Neural progenitor cell (in vitro differentiated cells): ENCODE data around the gene ASB13. TPM values are rescaled to one million over a fixed set of nuclear protein-coding genes. Genes with fewer than 3 reads are reported as not detected.

Experiments used
- DNase-seq: peaks from one replicate; pipeline ENCODE4 v3.0.0-alpha.2; 2016; ENCODE audit warnings: low spot score
- H2AFZ ChIP-seq: fragments of 200-600 bp; sonication (generic); replicated peaks from 2 replicates; pipeline ENCODE4 v1.6.1; 2016; ENCODE audit warnings: antibody characterized with exemption
- H3F3A ChIP-seq: fragments of 200-600 bp; sonication (generic); 2 replicates; pipeline ENCODE4 v1.6.1; 2016; ENCODE audit warnings: antibody characterized with exemption, low read depth
- H3K27ac ChIP-seq: fragments of 200-600 bp; sonication (generic); 2 replicates; pipeline ENCODE4 v1.5.1; 2016; ENCODE audit warnings: mild to moderate bottlenecking
- H3K27me3 ChIP-seq: fragments of 200-600 bp; sonication (generic); 2 replicates; pipeline ENCODE4 v1.6.1; 2016; ENCODE audit warnings: mild to moderate bottlenecking, moderate library complexity
- H3K36me3 ChIP-seq: fragments of 200-600 bp; sonication (generic); 2 replicates; pipeline ENCODE4 v1.5.1; 2016
- H3K4me1 ChIP-seq: fragments of 200-600 bp; sonication (generic); 2 replicates; pipeline ENCODE4 v1.6.1; 2016; ENCODE audit warnings: mixed run types
- H3K4me2 ChIP-seq: fragments of 200-600 bp; sonication (generic); 2 replicates; pipeline ENCODE4 v1.6.1; 2016
- H3K4me3 ChIP-seq: fragments of 200-600 bp; sonication (generic); 2 replicates; pipeline ENCODE4 v1.5.1; 2016
- H3K79me2 ChIP-seq: fragments of 200-600 bp; sonication (generic); 2 replicates; pipeline ENCODE4 v1.6.1; 2016; ENCODE audit warnings: low read depth
- H3K9ac ChIP-seq: fragments of 200-600 bp; sonication (generic); 2 replicates; pipeline ENCODE4 v1.6.1; 2016
- H3K9me3 ChIP-seq: fragments of 200-600 bp; sonication (generic); 2 replicates; pipeline ENCODE4 v1.5.1; 2016; ENCODE audit warnings: low read depth
- H4K20me1 ChIP-seq: fragments of 200-600 bp; sonication (generic); 2 replicates; pipeline ENCODE4 v1.6.1; 2016; ENCODE audit warnings: low read depth
- H3K27ac Mint-ChIP-seq: 3 replicates; pipeline ENCODE4 v1.8.0; 2021; ENCODE audit warnings: mixed read lengths
- H3K27me3 Mint-ChIP-seq: 2 replicates; pipeline ENCODE4 v1.8.0; 2022; ENCODE audit warnings: low read depth, mild to moderate bottlenecking, inconsistent platforms, moderate library complexity, mixed read lengths; ENCODE audit not compliant: insufficient read depth
- H3K36me3 Mint-ChIP-seq: 3 replicates; pipeline ENCODE4 v1.8.0; 2021; ENCODE audit warnings: mixed read lengths
- H3K4me1 Mint-ChIP-seq: 3 replicates; pipeline ENCODE4 v1.8.0; 2021; ENCODE audit warnings: mixed read lengths
- H3K4me3 Mint-ChIP-seq: 3 replicates; pipeline ENCODE4 v1.8.0; 2021; ENCODE audit warnings: mild to moderate bottlenecking, moderate library complexity, mixed read lengths
- H3K9me3 Mint-ChIP-seq: 3 replicates; pipeline ENCODE4 v1.8.0; 2020; ENCODE audit warnings: mixed read lengths
- CTCF ChIP-seq: fragments of 200-600 bp; sonication (generic); IDR thresholded peaks from 2 replicates; pipeline ENCODE4 v1.5.1; 2017; ENCODE audit warnings: antibody characterized with exemption, mild to moderate bottlenecking
- EZH2 ChIP-seq: fragments of 200-600 bp; sonication (generic); IDR thresholded peaks from 2 replicates; pipeline ENCODE4 v1.6.1; 2017; ENCODE audit warnings: antibody characterized with exemption, mild to moderate bottlenecking, moderate library complexity
- EZH2phosphoT487 ChIP-seq: fragments of 200-600 bp; sonication (generic); IDR thresholded peaks from 2 replicates; pipeline ENCODE4 v1.6.1; 2017; ENCODE audit warnings: antibody characterized with exemption
- total RNA-seq: library from RNA; depleted of rRNA; stranded (reverse); fragments of >200 nt; gene quantifications from 2 replicates; pipeline ENCODE4 v1.2.3, GENCODE V29; 2015; ENCODE audit warnings: low replicate concordance

ASB13 gene
- total RNA-seq, 1 donor from 2014 or later, result 15.0 TPM

GRCh38 chr10:5644930-5645329 lies 21.5 kb downstream of the ASB13 start:
- H3K9me3 Mint-ChIP-seq, result no peaks in the 10 kb centered on the region
- TF ChIP-seq EZH2phosphoT487 (no peak), CTCF (no peak), EZH2 (no peak)
- Histone ChIP-seq H3F3A (no peaks in the 10 kb centered on the region), H3K4me2 (no peak overlapping the region), H3K9ac (no peak overlapping the region), H3K79me2 (no peaks in the 10 kb centered on the region), H3K27me3 (no peaks in the 10 kb centered on the region), H3K4me1 (no peaks in the 10 kb centered on the region), H3K9me3 (no peaks in the 10 kb centered on the region), H3K36me3 (no peaks in the 10 kb centered on the region), H3K4me3 (no peak overlapping the region), H2AFZ (no peak overlapping the region), H3K27ac (no peak overlapping the region), H4K20me1 (no peaks in the 10 kb centered on the region)
- DNase-seq, result no peak
- H3K27ac Mint-ChIP-seq, result no peak overlapping the region
- H3K27me3 Mint-ChIP-seq, result peaks cover 3% of the 10 kb centered on the region
- no peak overlapping the region for H3K4me3 Mint-ChIP-seq
- H3K4me1 Mint-ChIP-seq, result peaks cover 40% of the 10 kb centered on the region
- H3K36me3 Mint-ChIP-seq, result peaks cover 17% of the 10 kb centered on the region

GRCh38 chr10:5643346-5644067 lies 22.9 kb downstream of the ASB13 start:
- Histone ChIP-seq H3K9ac (no peak overlapping the region), H3K79me2 (no peaks in the 10 kb centered on the region), H3K4me2 (no peak overlapping the region), H3K9me3 (no peaks in the 10 kb centered on the region), H3K4me1 (no peaks in the 10 kb centered on the region), H3K4me3 (no peak overlapping the region), H3K36me3 (no peaks in the 10 kb centered on the region), H3K27me3 (no peaks in the 10 kb centered on the region), H3K27ac (no peak overlapping the region), H4K20me1 (no peaks in the 10 kb centered on the region), H3F3A (no peaks in the 10 kb centered on the region), H2AFZ (no peak overlapping the region)
- peaks cover 40% of the 10 kb centered on the region for H3K4me1 Mint-ChIP-seq
- no peak for TF ChIP-seq EZH2
- no peak for DNase-seq
- H3K9me3 Mint-ChIP-seq, result no peaks in the 10 kb centered on the region
- peaks cover 14% of the 10 kb centered on the region for H3K36me3 Mint-ChIP-seq
- peak overlapping the region; percentile 38 for H3K27ac Mint-ChIP-seq
- H3K4me3 Mint-ChIP-seq, result no peak overlapping the region
- H3K27me3 Mint-ChIP-seq, result peaks cover 3% of the 10 kb centered on the region

DNA sequence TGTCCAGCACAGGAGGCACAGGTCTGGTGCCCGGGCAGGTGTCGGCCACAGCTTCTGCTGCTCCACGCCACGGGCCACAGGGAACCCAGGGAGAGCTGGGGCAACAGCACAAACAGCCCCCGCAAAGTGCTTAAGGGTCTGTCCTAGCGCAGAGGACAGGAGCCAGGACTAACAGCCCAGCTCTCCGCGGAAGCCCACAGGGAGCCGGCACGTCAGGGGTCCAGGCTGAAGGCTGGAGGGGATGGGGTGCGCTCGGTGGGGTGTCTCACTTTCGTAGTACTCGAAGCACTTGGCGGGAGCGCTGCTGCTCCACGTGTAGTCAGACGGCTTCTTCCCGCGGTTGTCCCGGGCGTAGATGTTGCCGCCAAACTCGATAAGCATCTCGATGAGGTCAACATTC lies 24.9 kb downstream of the ASB13 start:
- H3K4me3 ChIP-seq, result no peak overlapping the region
- no peak overlapping the region for H2AFZ ChIP-seq
- no peak overlapping the region for H3K27ac Mint-ChIP-seq
- no peak for DNase-seq
- no peak overlapping the region for H3K27ac ChIP-seq
- peaks cover 3% of the 10 kb centered on the region for H3K27me3 Mint-ChIP-seq
- H3K36me3 Mint-ChIP-seq, result peaks cover 11% of the 10 kb centered on the region
- H3K4me1 ChIP-seq, result no peaks in the 10 kb centered on the region
- H3K4me2 ChIP-seq, result no peak overlapping the region
- H3K9me3 Mint-ChIP-seq, result no peaks in the 10 kb centered on the region
- H3K9me3 ChIP-seq, result no peaks in the 10 kb centered on the region
- TF ChIP-seq CTCF, result no peak
- TF ChIP-seq EZH2, result no peak
- no peak for TF ChIP-seq EZH2phosphoT487
- H3K36me3 ChIP-seq, result no peaks in the 10 kb centered on the region
- no peak overlapping the region for H3K9ac ChIP-seq
- H3K79me2 ChIP-seq, result no peaks in the 10 kb centered on the region
- H3K4me1 Mint-ChIP-seq, result peaks cover 35% of the 10 kb centered on the region
- H3K27me3 ChIP-seq, result no peaks in the 10 kb centered on the region
- H3F3A ChIP-seq, result no peaks in the 10 kb centered on the region
- H4K20me1 ChIP-seq, result no peaks in the 10 kb centered on the region
- no peak overlapping the region for H3K4me3 Mint-ChIP-seq

DNA sequence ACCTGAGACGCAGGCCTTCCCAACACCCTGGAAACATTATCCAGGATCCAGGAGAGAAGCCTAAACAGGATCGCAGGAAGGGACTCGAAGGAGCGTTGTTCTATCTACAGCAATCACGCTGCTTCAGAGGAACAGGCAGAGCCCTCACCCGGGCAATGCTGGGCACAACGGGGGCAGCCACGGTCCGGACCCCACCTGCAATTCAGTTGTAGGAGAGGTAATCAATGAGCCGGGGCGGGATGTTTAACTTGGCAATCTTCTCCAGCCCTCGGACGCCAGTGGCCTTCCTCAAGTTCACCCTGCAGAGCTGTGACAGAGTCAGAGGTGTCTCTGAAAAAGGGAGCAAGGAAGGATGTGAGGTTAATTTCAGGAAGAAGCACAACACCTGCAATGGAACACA lies 25.9 kb downstream of the ASB13 start:
- Histone ChIP-seq H3K36me3 (no peaks in the 10 kb centered on the region), H3K4me2 (no peak overlapping the region), H3K9ac (no peak overlapping the region), H3K27ac (no peak overlapping the region), H3K27me3 (no peaks in the 10 kb centered on the region), H3K9me3 (no peaks in the 10 kb centered on the region), H2AFZ (no peak overlapping the region), H4K20me1 (no peaks in the 10 kb centered on the region), H3K4me3 (no peak overlapping the region), H3F3A (no peaks in the 10 kb centered on the region), H3K79me2 (no peaks in the 10 kb centered on the region), H3K4me1 (no peaks in the 10 kb centered on the region)
- Mint-ChIP-seq H3K4me3 (no peak overlapping the region), H3K27me3 (peaks cover 3% of the 10 kb centered on the region), H3K36me3 (peaks cover 11% of the 10 kb centered on the region), H3K9me3 (no peaks in the 10 kb centered on the region), H3K4me1 (peaks cover 26% of the 10 kb centered on the region), H3K27ac (no peak overlapping the region)
- no peak for TF ChIP-seq EZH2
- no peak for TF ChIP-seq CTCF
- no peak for TF ChIP-seq EZH2phosphoT487
- no peak for DNase-seq
